IMR-90 (cell line): Measurements from ENCODE around the gene NR1H2. TPM values are rescaled to one million over a fixed set of nuclear protein-coding genes. Genes with fewer than 3 reads are reported as not detected.

Source experiments
- ATAC-seq: fragments of 200-7000 bp; cut with Tn5 transposase; 2 replicates; pipeline ENCODE4 v1.9.1; 2020; ENCODE audit warnings: low read depth, mild to moderate bottlenecking, moderate library complexity
- BruUV-seq: library from RNA; stranded (reverse); fragments of 400-500 nt; replicated peaks from 2 replicates; lab custom pipeline; 2021; lab: Mats Ljungman, UMichigan
- CTCF ChIA-PET: fragments of 300-600 bp; formaldehyde crosslinking; extraction: SDS; loops from one replicate; lab custom pipeline; 2021; ENCODE audit warnings: antibody characterized with exemption; lab: Yijun Ruan, JAX
- POLR2A ChIA-PET: fragments of 300-600 bp; sonication (Branson Sonifier 250); formaldehyde crosslinking; loops from one replicate; lab custom pipeline; 2022; ENCODE audit warnings: antibody characterized with exemption; ENCODE audit not compliant: unreplicated experiment; lab: Charles Lee
- DNase-seq: peaks from one replicate; pipeline ENCODE4 v3.0.0; 2013
- H2AFZ ChIP-seq: replicated peaks from 2 replicates; pipeline ENCODE3; 2013; ENCODE audit warnings: low read length, mild to moderate bottlenecking; ENCODE audit not compliant: poor library complexity
- H2AK5ac ChIP-seq: 2 replicates; pipeline ENCODE4 v1.6.1; 2013; ENCODE audit warnings: low read depth, low read length, inconsistent platforms
- H2AK9ac ChIP-seq: replicated peaks from 2 replicates; pipeline ENCODE3; 2013; ENCODE audit warnings: mild to moderate bottlenecking, low read depth, low read length, moderate library complexity; ENCODE audit not compliant: poor library complexity
- H2BK120ac ChIP-seq: 2 replicates; pipeline ENCODE4 v1.6.1; 2013; ENCODE audit warnings: low read depth, low read length, inconsistent platforms
- H2BK15ac ChIP-seq: 3 replicates; pipeline ENCODE4 v1.6.1; 2013; ENCODE audit warnings: low read depth, low read length, inconsistent platforms
- H2BK20ac ChIP-seq: 2 replicates; pipeline ENCODE4 v1.6.1; 2013; ENCODE audit warnings: low read depth, mild to moderate bottlenecking, inconsistent platforms, low read length, moderate library complexity
- H2BK5ac ChIP-seq: 2 replicates; pipeline ENCODE4 v1.6.1; 2013; ENCODE audit warnings: mild to moderate bottlenecking, low read depth, low read length, inconsistent platforms; ENCODE audit not compliant: poor library complexity, severe bottlenecking
- H3K14ac ChIP-seq: replicated peaks from 2 replicates; pipeline ENCODE4 v1.6.1; 2013; ENCODE audit warnings: low read depth, low read length, inconsistent platforms
- H3K18ac ChIP-seq: 2 replicates; pipeline ENCODE4 v1.6.1; 2013; ENCODE audit warnings: low read depth, low read length, control low read depth
- H3K23ac ChIP-seq: 2 replicates; pipeline ENCODE4 v1.6.1; 2013; ENCODE audit warnings: low read depth, low read length, inconsistent platforms
- H3K27ac ChIP-seq: 2 replicates; pipeline ENCODE4 v1.5.1; 2013; ENCODE audit warnings: mild to moderate bottlenecking, control low read depth, low read length; ENCODE audit not compliant: insufficient read depth
- H3K27me3 ChIP-seq: 2 replicates; pipeline ENCODE4 v1.6.1; 2013; ENCODE audit warnings: low read length; ENCODE audit not compliant: control insufficient read depth, insufficient read depth
- H3K36me3 ChIP-seq: 2 replicates; pipeline ENCODE4 v1.6.1; 2013; ENCODE audit warnings: low read length, mixed read lengths; ENCODE audit not compliant: control insufficient read depth, insufficient read depth
- H3K4ac ChIP-seq: 2 replicates; pipeline ENCODE4 v1.6.1; 2013; ENCODE audit warnings: low read depth, low read length, inconsistent platforms
- H3K4me1 ChIP-seq: 2 replicates; pipeline ENCODE4 v1.6.1; 2013; ENCODE audit warnings: low read length, mixed read lengths; ENCODE audit not compliant: control insufficient read depth, insufficient read depth
- H3K4me2 ChIP-seq: 2 replicates; pipeline ENCODE4 v1.6.1; 2013; ENCODE audit warnings: low read depth, mild to moderate bottlenecking, control low read depth, low read length, moderate library complexity
- H3K4me3 ChIP-seq: 2 replicates; pipeline ENCODE4 v1.5.1; 2013; ENCODE audit warnings: low read depth, mild to moderate bottlenecking, control low read depth, low read length, moderate library complexity; ENCODE audit not compliant: insufficient read depth
- H3K56ac ChIP-seq: 2 replicates; pipeline ENCODE4 v1.6.1; 2013; ENCODE audit warnings: low read length, inconsistent platforms; ENCODE audit not compliant: insufficient read depth; ENCODE audit errors: extremely low read depth
- H3K79me1 ChIP-seq, 2 experiments: 2 replicates each; pipeline ENCODE4 v1.6.1; 2013; ENCODE audit warnings: low read length in 2 of 2, inconsistent platforms in 1 of 2, low read depth in 1 of 2
- H3K9ac ChIP-seq: 2 replicates; pipeline ENCODE4 v1.6.1; 2013; ENCODE audit warnings: low read depth, low read length, control low read depth
- H3K9me1 ChIP-seq: 2 replicates; pipeline ENCODE4 v1.6.1; 2013; ENCODE audit warnings: low read length, inconsistent platforms; ENCODE audit not compliant: insufficient read depth
- H3K9me3 ChIP-seq: 2 replicates; pipeline ENCODE4 v1.6.1; 2013; ENCODE audit warnings: low read length; ENCODE audit not compliant: control insufficient read depth, insufficient read depth
- H4K20me1 ChIP-seq: 2 replicates; pipeline ENCODE4 v1.6.1; 2013; ENCODE audit warnings: low read length, inconsistent platforms; ENCODE audit not compliant: insufficient read depth
- H4K5ac ChIP-seq: 2 replicates; pipeline ENCODE4 v1.6.1; 2013; ENCODE audit warnings: mild to moderate bottlenecking, low read depth, low read length, control low read depth
- H4K8ac ChIP-seq, 2 experiments: 2 replicates each; pipeline ENCODE4 v1.6.1; 2013; ENCODE audit warnings: low read depth in 2 of 2, low read length in 2 of 2, control low read depth in 1 of 2, inconsistent platforms in 1 of 2
- H4K91ac ChIP-seq: 2 replicates; pipeline ENCODE4 v1.6.1; 2013; ENCODE audit warnings: low read depth, low read length, inconsistent platforms; ENCODE audit not compliant: insufficient read depth
- BHLHE40 ChIP-seq: fragments of 150-350 bp; IDR thresholded peaks from 2 replicates; pipeline ENCODE4 v1.6.1; 2016; ENCODE audit warnings: mild to moderate bottlenecking, low read depth, low read length
- CHD1 ChIP-seq: IDR thresholded peaks from 2 replicates; pipeline ENCODE4 v1.6.1; 2012; ENCODE audit warnings: low read depth, low read length, improper control_type of control experiment
- FOS ChIP-seq: fragments of 150-350 bp; IDR thresholded peaks from 2 replicates; pipeline ENCODE4 v1.6.1; 2016; ENCODE audit warnings: low read depth, low read length
- MAFK ChIP-seq: IDR thresholded peaks from 2 replicates; pipeline ENCODE4 v1.6.1; 2012; ENCODE audit warnings: low read depth, low read length, improper control_type of control experiment
- MAZ ChIP-seq: IDR thresholded peaks from 2 replicates; pipeline ENCODE4 v1.6.1; 2012; ENCODE audit warnings: low read depth, mild to moderate bottlenecking, low read length, improper control_type of control experiment, moderate library complexity, borderline replicate concordance
- MXI1 ChIP-seq: IDR thresholded peaks from 2 replicates; pipeline ENCODE4 v1.6.1; 2012; ENCODE audit warnings: low read depth, mild to moderate bottlenecking, low read length, moderate library complexity, borderline replicate concordance
- NFE2L2 ChIP-seq: fragments of 150-350 bp; IDR thresholded peaks from 2 replicates; pipeline ENCODE4 v1.6.1; 2016; ENCODE audit warnings: low read depth, mild to moderate bottlenecking, low read length
- POLR2A ChIP-seq: IDR thresholded peaks from 2 replicates; pipeline ENCODE4 v1.6.1; 2012; ENCODE audit warnings: mild to moderate bottlenecking, low read depth, low read length
- RAD21 ChIP-seq: IDR thresholded peaks from 2 replicates; pipeline ENCODE4 v1.6.1; 2012; ENCODE audit warnings: low read length, improper control_type of control experiment
- RCOR1 ChIP-seq: IDR thresholded peaks from 2 replicates; pipeline ENCODE4 v1.6.1; 2012; ENCODE audit warnings: mild to moderate bottlenecking, low read length, improper control_type of control experiment; ENCODE audit not compliant: insufficient replicate concordance
- RFX5 ChIP-seq: IDR thresholded peaks from 2 replicates; pipeline ENCODE4 v1.8.0; 2012; ENCODE audit warnings: low read depth, mild to moderate bottlenecking, low read length, moderate library complexity
- SMC3 ChIP-seq: fragments of 150-350 bp; IDR thresholded peaks from 2 replicates; pipeline ENCODE4 v1.6.1; 2016; ENCODE audit warnings: low read depth, mild to moderate bottlenecking, antibody characterized with exemption, low read length, moderate library complexity
- USF2 ChIP-seq: fragments of 150-350 bp; IDR thresholded peaks from 2 replicates; pipeline ENCODE4 v1.6.1; 2017; ENCODE audit warnings: mild to moderate bottlenecking, antibody characterized with exemption, low read length, low read depth
- WGBS, 2 experiments: methylation state at CpG; one replicate each; pipeline versions ENCODE4 v1.1.5 to v1.1.7; 2013; ENCODE audit warnings: missing lambda C conversion rate in 2 of 2; ENCODE audit not compliant: insufficient read length in 1 of 2; ENCODE audit errors: extremely low coverage in 2 of 2; 5-methylcytosine and 5-hydroxymethylcytosine counted together
- dilution Hi-C: fragments of 300-500 bp; cut with HindIII; formaldehyde crosslinking; loops from one replicate; pipeline ENCODE4 v1.14.3; 2018; ENCODE audit warnings: low sequenced_read_pairs; ENCODE audit not compliant: unreplicated experiment
- in situ Hi-C: fragments of 300-500 bp; cut with MboI; formaldehyde crosslinking; loops from 3 replicates; pipeline ENCODE4 v1.14.3; 2019; ENCODE audit warnings: low sequenced_read_pairs, inconsistent platforms, mixed read lengths
- intact Hi-C: fragments of 100-400 bp; cut with micrococcal nuclease; formaldehyde crosslinking; loops from 2 replicates; pipeline ENCODE4 v1.10.0; 2022
- polyA plus RNA-seq, 3 experiments: library from polyadenylated mRNA; depleted of rRNA; stranded (reverse); fragments of >200 nt; gene quantifications; 2 replicates each; pipeline ENCODE4 v1.2.3, GENCODE V29; 2012; ENCODE audit warnings: low replicate concordance in 1 of 3
- total RNA-seq: library from RNA; depleted of rRNA; stranded (reverse); fragments of >200 nt; gene quantifications from 2 replicates; pipeline ENCODE4 v1.2.3, GENCODE V29; 2012
- TF ChIP-seq, protein P1 (sequence below): fragments of 150-350 bp; IDR thresholded peaks from 2 replicates; pipeline ENCODE4 v1.6.1; 2016; ENCODE audit warnings: low read depth, mild to moderate bottlenecking, low read length, moderate library complexity, borderline replicate concordance

NR1H2 gene
- total and polyA plus RNA-seq, 2 of the 4 experiments (the other 2 are of a cell fraction): 37.8 to 48.4 TPM

DNA sequence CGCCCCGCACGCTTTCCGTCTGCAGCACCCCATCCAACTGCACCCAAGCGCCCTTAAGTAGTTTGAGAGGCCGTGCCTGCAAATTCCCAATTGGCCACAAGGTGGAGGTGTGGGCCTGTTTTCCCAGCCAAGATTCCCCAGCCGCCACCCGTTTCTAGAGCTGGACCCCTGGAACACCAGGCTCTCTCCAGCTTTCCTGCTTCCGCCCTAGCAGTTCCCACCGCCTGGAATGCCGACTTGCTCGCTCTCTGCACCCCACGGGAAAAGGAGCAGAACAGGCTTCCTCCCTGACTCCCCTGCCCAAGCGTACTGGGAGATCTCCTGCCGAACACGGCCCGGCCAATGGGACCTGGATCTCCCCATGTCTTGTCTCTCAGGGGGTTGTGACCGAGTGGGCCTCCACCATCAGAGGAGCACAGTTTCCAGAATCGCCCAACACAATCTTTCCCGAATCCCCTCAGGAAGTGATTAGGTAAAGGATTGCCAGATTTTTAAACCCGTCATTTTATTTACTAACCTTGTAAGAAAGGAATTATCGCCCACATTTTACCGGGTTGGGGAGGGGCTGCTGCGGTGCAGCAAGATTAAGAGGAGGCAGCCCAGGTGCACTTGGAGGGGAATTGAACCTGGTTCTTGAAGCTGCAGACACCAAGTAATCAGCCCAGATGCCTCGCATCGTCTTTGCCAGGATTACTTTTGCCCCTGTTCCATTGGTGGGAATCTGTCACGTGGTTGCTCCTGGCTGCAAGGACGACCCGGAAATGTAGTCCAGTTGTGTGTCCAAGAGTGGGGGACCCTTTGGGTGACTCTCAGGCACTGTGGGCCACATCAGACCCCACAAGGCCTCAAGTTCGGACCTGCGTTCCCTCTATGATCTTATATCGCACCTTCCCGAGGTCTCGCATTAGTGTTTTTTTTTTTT lies 7.3 kb upstream of the NR1H2 start:
- dilution Hi-C loops (no loop called here), in situ Hi-C loops (loop anchor here (5.0 to 10.0 kb wide), 3 partner anchors 93 to 556 kb away; no protein-coding TSS in a partner anchor)
- no TSS peak for BruUV-seq
- TF ChIP-seq NFE2L2 (no peak), MXI1 (no peak), RFX5 (no peak), CHD1 (no peak), RCOR1 (no peak), POLR2A (no peak), USF2 (peak; percentile 91), FOS (no peak), SMC3 (peak; percentile 77), RAD21 (peak; percentile 85), MAZ (no peak), BHLHE40 (no peak), MAFK (no peak)
- TF ChIP-seq, protein P1, sequence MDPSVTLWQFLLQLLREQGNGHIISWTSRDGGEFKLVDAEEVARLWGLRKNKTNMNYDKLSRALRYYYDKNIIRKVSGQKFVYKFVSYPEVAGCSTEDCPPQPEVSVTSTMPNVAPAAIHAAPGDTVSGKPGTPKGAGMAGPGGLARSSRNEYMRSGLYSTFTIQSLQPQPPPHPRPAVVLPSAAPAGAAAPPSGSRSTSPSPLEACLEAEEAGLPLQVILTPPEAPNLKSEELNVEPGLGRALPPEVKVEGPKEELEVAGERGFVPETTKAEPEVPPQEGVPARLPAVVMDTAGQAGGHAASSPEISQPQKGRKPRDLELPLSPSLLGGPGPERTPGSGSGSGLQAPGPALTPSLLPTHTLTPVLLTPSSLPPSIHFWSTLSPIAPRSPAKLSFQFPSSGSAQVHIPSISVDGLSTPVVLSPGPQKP: no peak

More for the DNA sequence above, 7.3 kb upstream of the NR1H2 start:
- peak overlapping the region; percentile 69 for H2BK5ac ChIP-seq
- H4K20me1 ChIP-seq: no peaks in the 10 kb centered on the region
- intact Hi-C loops: loop anchor here (1.0 to 5.0 kb wide), 5 partner anchors 45 to 414 kb away; partner anchors contain the start of genes EMC10 and GARIN5A
- no peak overlapping the region for H2BK20ac ChIP-seq
- H3K4ac ChIP-seq: peak overlapping the region; percentile 92
- POLR2A ChIA-PET: no interaction called here
- 0 out of 2 replicates have a peak overlapping the region, but pooled peaks have one; percentile 36 for H3K23ac ChIP-seq
- DNase-seq (peak; percentile 83), ATAC-seq (peak; percentile 95)
- H3K4me2 ChIP-seq: peak overlapping the region; percentile 84
- CTCF ChIA-PET: interaction anchor here (0.6 to 2.3 kb wide), 8 partner anchors 12 to 553 kb away, joined by 3 to 8 read pairs (median 3); no protein-coding TSS in a partner anchor
- H2AFZ ChIP-seq: peak overlapping the region; percentile 100
- H3K56ac ChIP-seq: peak overlapping the region; percentile 73
- H4K91ac ChIP-seq: peak overlapping the region; percentile 90
- H3K27me3 ChIP-seq: no peaks in the 10 kb centered on the region
- peak overlapping the region; percentile 63 for H3K4me3 ChIP-seq
- H4K5ac ChIP-seq: peak overlapping the region; percentile 93
- H3K9me3 ChIP-seq: no peaks in the 10 kb centered on the region
- peak overlapping the region; percentile 88 for H3K14ac ChIP-seq
- H2AK9ac ChIP-seq: peak overlapping the region; percentile 59
- peak overlapping the region; percentile 86 for H3K9ac ChIP-seq
- no peak overlapping the region; the same call in 2 of the 3 replicates for H2BK15ac ChIP-seq
- H2AK5ac ChIP-seq: 0 out of 2 replicates have a peak overlapping the region, but pooled peaks have one; percentile 12
- H3K27ac ChIP-seq: peak overlapping the region; percentile 78
- H3K18ac ChIP-seq: peak overlapping the region; percentile 65
- 0% methylated on average over 8 of the region's 34 CpGs; no CpG with 5 or more reads in 1 of the 2 experiments for WGBS, 2 experiments
- no peaks in the 10 kb centered on the region for H3K4me1 ChIP-seq
- H3K9me1 ChIP-seq: no peaks in the 10 kb centered on the region
- peak overlapping the region; percentile 89 to 99 for H4K8ac ChIP-seq
- no peaks in the 10 kb centered on the region for H3K79me1 ChIP-seq
- H2BK120ac ChIP-seq: peak overlapping the region; percentile 35; the same call in 1 of the 2 replicates
- no peaks in the 10 kb centered on the region for H3K36me3 ChIP-seq
